SK-N-SH (cell line): Measurements from ENCODE around the gene CHD5. TPM values are rescaled to one million over a fixed set of nuclear protein-coding genes. Genes with fewer than 3 reads are reported as not detected.

Source experiments
- CTCF ChIA-PET: fragments of 300-600, 350-600 bp; formaldehyde crosslinking; extraction: SDS; loops from one replicate; lab custom pipeline; 2021; lab: Yijun Ruan, JAX
- POLR2A ChIA-PET: fragments of 350-600 bp; sonication (Branson Sonifier 250); formaldehyde crosslinking; extraction: SDS; loops from one replicate; lab custom pipeline; 2020; ENCODE audit warnings: antibody characterized with exemption, inconsistent platforms; lab: Yijun Ruan, JAX
- DNase-seq: peaks from one replicate; pipeline ENCODE4 v3.0.0; 2012
- H2AFZ ChIP-seq: fragments of 200-600 bp; sonication (generic); 2 replicates; pipeline ENCODE4 v1.8.1; 2016; ENCODE audit warnings: antibody characterized with exemption, mild to moderate bottlenecking, low read depth
- H3F3A ChIP-seq: fragments of 200-600 bp; sonication (generic); replicated peaks from 2 replicates; pipeline ENCODE3; 2016; ENCODE audit warnings: antibody characterized with exemption, mild to moderate bottlenecking; ENCODE audit not compliant: insufficient read depth
- H3K27ac ChIP-seq, 2 experiments: fragments of 200-500 bp in 1 of 2; fragments of 200-600 bp in 1 of 2; sonication (Bioruptor generic) in 1 of 2; sonication (generic), shearing (Covaris generic) in 1 of 2; 2 replicates each; pipeline versions ENCODE4 v1.5.1 to v1.6.1; 2014 to 2016; ENCODE audit warnings: low read depth in 2 of 2, inconsistent platforms in 1 of 2, low read length in 1 of 2, mild to moderate bottlenecking in 1 of 2, mixed read lengths in 1 of 2
- H3K27me3 ChIP-seq: fragments of 200-600 bp; sonication (generic), shearing (Covaris generic); 2 replicates; pipeline ENCODE4 v1.6.1; 2016; ENCODE audit warnings: mixed run types; ENCODE audit not compliant: insufficient read depth
- H3K36me3 ChIP-seq, 2 experiments: fragments of 200-500 bp in 1 of 2; fragments of 200-600 bp in 1 of 2; sonication (Bioruptor generic) in 1 of 2; sonication (generic) in 1 of 2; replicated peaks in 1 of 2; 2 replicates each; pipeline versions ENCODE3 to v1.5.1; 2014 to 2016; ENCODE audit warnings: low read length in 1 of 2, mild to moderate bottlenecking in 1 of 2; ENCODE audit not compliant: insufficient read depth in 2 of 2, control insufficient read depth in 1 of 2
- H3K4me1 ChIP-seq, 2 experiments: fragments of 200-500 bp in 1 of 2; fragments of 200-600 bp in 1 of 2; sonication (Bioruptor generic) in 1 of 2; sonication (generic), shearing (Covaris generic) in 1 of 2; 2 replicates each; pipeline versions ENCODE4 v1.5.1 to v1.6.1; 2014 to 2016; ENCODE audit warnings: low read depth in 1 of 2, low read length in 1 of 2, mixed run types in 1 of 2; ENCODE audit not compliant: insufficient read depth in 2 of 2, control insufficient read depth in 1 of 2
- H3K4me2 ChIP-seq: fragments of 200-600 bp; sonication (generic), shearing (Covaris generic); 2 replicates; pipeline ENCODE4 v1.6.1; 2017; ENCODE audit warnings: mixed run types
- H3K4me3 ChIP-seq, 2 experiments: fragments of 200-500 bp in 1 of 2; fragments of 200-600 bp in 1 of 2; sonication (Bioruptor generic) in 1 of 2; sonication (generic), shearing (Covaris generic) in 1 of 2; 2 replicates each; pipeline versions ENCODE4 v1.5.1 to v1.8.1; 2014 to 2016; ENCODE audit warnings: low read depth in 2 of 2, inconsistent platforms in 1 of 2, low read length in 1 of 2, mild to moderate bottlenecking in 1 of 2, mixed read lengths in 1 of 2, moderate library complexity in 1 of 2
- H3K79me2 ChIP-seq: fragments of 200-600 bp; sonication (generic); 2 replicates; pipeline ENCODE4 v1.8.1; 2017; ENCODE audit warnings: mild to moderate bottlenecking; ENCODE audit not compliant: insufficient read depth
- H3K9ac ChIP-seq: fragments of 200-600 bp; sonication (generic); 2 replicates; pipeline ENCODE4 v1.6.1; 2017; ENCODE audit warnings: mixed run types
- H3K9me2 ChIP-seq: fragments of 200-600 bp; sonication (generic); 2 replicates; pipeline ENCODE4 v1.6.1; 2017; ENCODE audit warnings: mixed run types
- H3K9me3 ChIP-seq: fragments of 200-600 bp; sonication (generic); 2 replicates; pipeline ENCODE4 v1.6.1; 2017; ENCODE audit warnings: mixed run types, mild to moderate bottlenecking, moderate library complexity
- H4K20me1 ChIP-seq: fragments of 200-600 bp; sonication (generic); 2 replicates; pipeline ENCODE4 v1.6.1; 2017; ENCODE audit warnings: mild to moderate bottlenecking, mixed run types; ENCODE audit not compliant: insufficient read depth
- CHD2 ChIP-seq: fragments of 150-350 bp; IDR thresholded peaks from 2 replicates; pipeline ENCODE4 v1.6.1; 2018; ENCODE audit warnings: low read length; ENCODE audit not compliant: partially characterized antibody
- CTCF ChIP-seq: fragments of 200-600 bp; sonication (generic); IDR thresholded peaks from 2 replicates; pipeline ENCODE4 v1.6.1; 2017; ENCODE audit warnings: antibody characterized with exemption, mild to moderate bottlenecking, moderate library complexity
- ELF1 ChIP-seq: IDR thresholded peaks from 2 replicates; pipeline ENCODE4 v1.4.0; 2012
- FOXJ3 ChIP-seq: sonication (generic); formaldehyde crosslinking; IDR thresholded peaks from 2 replicates; pipeline ENCODE4 v1.5.1; 2020; ENCODE audit warnings: mild to moderate bottlenecking, missing genetic modification reagents
- GABPA ChIP-seq: IDR thresholded peaks from 2 replicates; pipeline ENCODE4 v1.4.0; 2012; ENCODE audit warnings: low read depth, mild to moderate bottlenecking
- GATA2 ChIP-seq: sonication (generic); formaldehyde crosslinking; IDR thresholded peaks from 2 replicates; pipeline ENCODE4 v1.5.0; 2020; ENCODE audit warnings: mild to moderate bottlenecking, missing genetic modification reagents
- MXI1 ChIP-seq: IDR thresholded peaks from 2 replicates; pipeline ENCODE4 v1.6.1; 2012; ENCODE audit warnings: mild to moderate bottlenecking, low read depth, low read length, improper control_type of control experiment
- NFIC ChIP-seq: IDR thresholded peaks from 2 replicates; pipeline ENCODE4 v1.4.0; 2012; ENCODE audit warnings: borderline replicate concordance
- RAD21 ChIP-seq: IDR thresholded peaks from 2 replicates; pipeline ENCODE4 v1.6.1; 2012; ENCODE audit warnings: mild to moderate bottlenecking, low read length
- SIN3A ChIP-seq: IDR thresholded peaks from 2 replicates; pipeline ENCODE4 v1.6.1; 2012; ENCODE audit warnings: low read depth, mild to moderate bottlenecking, low read length, moderate library complexity, borderline replicate concordance
- SMC3 ChIP-seq: IDR thresholded peaks from 2 replicates; pipeline ENCODE4 v1.6.1; 2012; ENCODE audit warnings: low read depth, low read length, improper control_type of control experiment
- YY1 ChIP-seq: IDR thresholded peaks from 2 replicates; pipeline ENCODE4 v1.4.0; 2012; ENCODE audit warnings: low read depth, mild to moderate bottlenecking
- WGBS: methylation state at CpG from one replicate; pipeline ENCODE4 v1.1.6; 2017; ENCODE audit warnings: low lambda C conversion rate; 5-methylcytosine and 5-hydroxymethylcytosine counted together
- polyA plus RNA-seq, 3 experiments: library from polyadenylated mRNA; depleted of rRNA; stranded (reverse); fragments of >200 nt; gene quantifications; 2 replicates each; pipeline ENCODE4 v1.2.3, GENCODE V29; 2012
- TF ChIP-seq, protein P1 (sequence below): fragments of 150-350 bp; IDR thresholded peaks from 2 replicates; pipeline ENCODE4 v1.6.1; 2017; ENCODE audit warnings: antibody characterized with exemption, low read length, low read depth, borderline replicate concordance
- TF ChIP-seq, protein P2 (sequence below): fragments of 150-350 bp; IDR thresholded peaks from 2 replicates; pipeline ENCODE4 v1.6.1; 2016; ENCODE audit warnings: mild to moderate bottlenecking, low read depth, low read length

Gene CHD5
- polyA plus RNA-seq, 1 of the 3 experiments (the other 2 are of a cell fraction), result 0.26 TPM

DNA sequence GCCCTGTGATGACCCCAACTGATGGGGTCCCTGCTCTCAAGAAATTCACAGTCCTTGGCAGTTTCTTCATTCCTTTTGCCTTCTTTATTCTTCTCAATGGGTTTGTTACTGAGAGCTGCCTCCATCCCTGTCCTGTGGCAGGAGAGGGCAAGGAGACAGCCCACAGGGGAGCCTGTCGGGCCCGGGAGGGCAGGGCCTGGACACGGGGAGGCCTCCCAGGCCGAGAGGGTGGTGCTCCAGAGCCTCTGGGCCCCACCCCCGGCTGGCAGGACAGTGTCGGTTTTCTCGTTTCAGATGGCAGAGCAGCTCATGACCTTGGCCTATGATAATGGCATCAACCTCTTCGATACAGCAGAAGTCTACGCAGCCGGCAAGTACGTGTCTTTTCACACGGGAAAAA, 98.2 kb downstream of the CHD5 start:
- H2AFZ ChIP-seq, result no peak overlapping the region
- TF ChIP-seq CHD2 (no peak), NFIC (no peak), FOXJ3 (CRISPR knock-in tag) (no peak), ELF1 (no peak), RAD21 (no peak), SIN3A (no peak), GATA2 (CRISPR knock-in tag) (no peak), CTCF (no peak), GABPA (no peak)
- TF ChIP-seq, protein P1, sequence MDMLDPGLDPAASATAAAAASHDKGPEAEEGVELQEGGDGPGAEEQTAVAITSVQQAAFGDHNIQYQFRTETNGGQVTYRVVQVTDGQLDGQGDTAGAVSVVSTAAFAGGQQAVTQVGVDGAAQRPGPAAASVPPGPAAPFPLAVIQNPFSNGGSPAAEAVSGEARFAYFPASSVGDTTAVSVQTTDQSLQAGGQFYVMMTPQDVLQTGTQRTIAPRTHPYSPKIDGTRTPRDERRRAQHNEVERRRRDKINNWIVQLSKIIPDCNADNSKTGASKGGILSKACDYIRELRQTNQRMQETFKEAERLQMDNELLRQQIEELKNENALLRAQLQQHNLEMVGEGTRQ, result no peak
- TF ChIP-seq, protein P2, sequence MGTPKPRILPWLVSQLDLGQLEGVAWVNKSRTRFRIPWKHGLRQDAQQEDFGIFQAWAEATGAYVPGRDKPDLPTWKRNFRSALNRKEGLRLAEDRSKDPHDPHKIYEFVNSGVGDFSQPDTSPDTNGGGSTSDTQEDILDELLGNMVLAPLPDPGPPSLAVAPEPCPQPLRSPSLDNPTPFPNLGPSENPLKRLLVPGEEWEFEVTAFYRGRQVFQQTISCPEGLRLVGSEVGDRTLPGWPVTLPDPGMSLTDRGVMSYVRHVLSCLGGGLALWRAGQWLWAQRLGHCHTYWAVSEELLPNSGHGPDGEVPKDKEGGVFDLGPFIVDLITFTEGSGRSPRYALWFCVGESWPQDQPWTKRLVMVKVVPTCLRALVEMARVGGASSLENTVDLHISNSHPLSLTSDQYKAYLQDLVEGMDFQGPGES, result no peak
- no peaks in the 10 kb centered on the region for H3K27me3 ChIP-seq
- CTCF ChIA-PET, result interaction anchor here (0.7 to 5.8 kb wide), 20 partner anchors 11 to 164 kb away, joined by 3 to 47 read pairs (median 7); partner anchors contain the start of gene RPL22
- H3K9me2 ChIP-seq, result no peaks in the 10 kb centered on the region
- H3K4me2 ChIP-seq, result no peak overlapping the region
- no peak overlapping the region for H3K4me3 ChIP-seq
- H3K27ac ChIP-seq, result no peak overlapping the region
- no peaks in the 10 kb centered on the region for H3K79me2 ChIP-seq
- H3K36me3 ChIP-seq, result no peaks in the 10 kb centered on the region
- H3K9ac ChIP-seq, result no peak overlapping the region
- no peak for DNase-seq
- no peaks in the 10 kb centered on the region for H3F3A ChIP-seq
- H4K20me1 ChIP-seq, result no peaks in the 10 kb centered on the region
- WGBS, result 61% methylated on average over 7 of the region's 12 CpGs
- peaks cover 0 to 18% of the 10 kb centered on the region in 2 experiments; a peak in 1 of 4 replicates for H3K4me1 ChIP-seq
- POLR2A ChIA-PET, result interaction anchor here (0.6 kb wide), 1 partner anchor 48 kb away, joined by 3 read pairs; no protein-coding TSS in a partner anchor
- H3K9me3 ChIP-seq, result no peaks in the 10 kb centered on the region

DNA sequence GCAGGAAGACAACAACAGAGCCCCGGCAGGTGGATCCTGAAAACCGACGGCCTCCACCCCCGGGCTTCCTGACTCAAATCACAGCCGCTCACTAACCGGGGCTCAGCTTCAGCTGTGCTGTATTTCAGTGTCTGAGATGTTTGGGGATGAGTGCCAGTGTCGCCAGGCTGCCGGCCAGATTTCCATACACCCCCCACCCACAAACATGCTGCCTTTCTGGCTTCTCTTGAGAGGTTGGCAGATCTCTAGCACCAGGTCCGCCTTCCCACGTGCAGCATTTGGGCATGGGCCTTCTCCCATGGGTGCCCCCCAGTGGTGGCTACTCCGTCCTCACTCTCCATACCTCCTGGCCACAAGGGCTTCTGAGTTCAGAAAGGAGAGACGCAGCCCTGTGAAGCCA, 99.7 kb downstream of the CHD5 start:
- Histone ChIP-seq H2AFZ (no peak overlapping the region), H3K9ac (no peak overlapping the region), H3K4me2 (no peak overlapping the region), H3F3A (no peaks in the 10 kb centered on the region), H3K27ac (no peak overlapping the region), H4K20me1 (no peaks in the 10 kb centered on the region), H3K4me1 (peaks cover 0 to 18% of the 10 kb centered on the region in 2 experiments; a peak in 1 of 4 replicates), H3K79me2 (no peaks in the 10 kb centered on the region), H3K9me2 (no peaks in the 10 kb centered on the region), H3K4me3 (no peak overlapping the region), H3K36me3 (no peaks in the 10 kb centered on the region), H3K27me3 (no peaks in the 10 kb centered on the region), H3K9me3 (no peaks in the 10 kb centered on the region)
- peak; percentile 70 for DNase-seq
- ChIA-PET POLR2A (no interaction called here), CTCF (interaction anchor here (0.8 to 5.8 kb wide), 10 partner anchors 9 to 129 kb away, joined by 3 to 47 read pairs (median 6); no protein-coding TSS in a partner anchor)
- TF ChIP-seq RAD21 (peak; percentile 42), YY1 (no peak), CTCF (0 out of 2 replicates have a peak, but pooled peaks have one; percentile 25), MXI1 (peak; percentile 30; the same call in 1 of the 2 replicates), FOXJ3 (CRISPR knock-in tag) (no peak), SMC3 (peak; percentile 26; the same call in 1 of the 2 replicates)
- WGBS, result 67% methylated on average over 7 of the region's 12 CpGs
